SU-DHL-6 (cell line): Measurements from ENCODE around the gene PTPN21.

Experiments used
- CTCF ChIP-seq: fragments of 200-600 bp; sonication (generic); IDR thresholded peaks from one replicate; pipeline ENCODE4 v1.5.1; 2017; ENCODE audit warnings: antibody characterized with exemption, mild to moderate bottlenecking, low read length, moderate library complexity; ENCODE audit not compliant: insufficient read depth, poor library complexity, severe bottlenecking
- EZH2phosphoT487 ChIP-seq: fragments of 200-600 bp; sonication (generic), shearing (Covaris generic); conservative IDR thresholded peaks from 2 replicates; pipeline ENCODE4 v1.6.1; 2018; ENCODE audit warnings: mild to moderate bottlenecking, antibody characterized with exemption, low read length, moderate library complexity, mixed read lengths

- TF ChIP-seq CTCF, result no peak
- no peak for TF ChIP-seq EZH2phosphoT487
Observed at GRCh38 chr14:88505621-88506020, 49.2 kb downstream of the PTPN21 start.
